ENCODE data around the gene SLC25A10.
A peak's percentile ranks its signal among the peaks of the same experiment; 100 is the strongest.
"Not testable (repeated sequence)": the region's sequence is repeated elsewhere in the genome, so short reads cannot be mapped to it uniquely, and the experiment has no call there.

The SLC25A10 gene

DNA sequence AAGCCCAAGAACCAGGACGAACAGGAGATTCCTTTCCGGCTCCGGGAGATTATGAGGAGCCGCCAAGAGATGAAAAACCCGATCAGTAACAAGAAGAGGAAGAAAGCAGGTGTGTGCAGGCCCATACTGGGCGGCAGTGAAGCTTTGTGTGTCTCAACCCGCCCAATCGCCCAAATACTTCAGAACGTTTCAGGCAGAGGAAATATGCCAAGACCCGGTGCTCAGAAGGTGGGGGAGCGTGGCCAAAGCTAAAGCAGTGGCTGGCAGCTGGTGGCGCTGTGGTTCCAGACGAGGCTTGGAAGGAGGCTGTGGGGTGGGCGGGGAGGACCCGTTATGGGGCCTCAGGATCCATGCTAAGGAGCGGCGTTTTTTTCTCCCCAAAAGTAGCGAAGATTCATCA lies 44.3 kb upstream of the SLC25A10 start:
- no peak overlapping the region for H3K4me3 ChIP-seq (ENCODE audit: low read depth, low read length)
- DNase-seq = peak; percentile 63
- peak overlapping the region; percentile 15 for H3K27ac ChIP-seq
- TF ChIP-seq, protein P1, sequence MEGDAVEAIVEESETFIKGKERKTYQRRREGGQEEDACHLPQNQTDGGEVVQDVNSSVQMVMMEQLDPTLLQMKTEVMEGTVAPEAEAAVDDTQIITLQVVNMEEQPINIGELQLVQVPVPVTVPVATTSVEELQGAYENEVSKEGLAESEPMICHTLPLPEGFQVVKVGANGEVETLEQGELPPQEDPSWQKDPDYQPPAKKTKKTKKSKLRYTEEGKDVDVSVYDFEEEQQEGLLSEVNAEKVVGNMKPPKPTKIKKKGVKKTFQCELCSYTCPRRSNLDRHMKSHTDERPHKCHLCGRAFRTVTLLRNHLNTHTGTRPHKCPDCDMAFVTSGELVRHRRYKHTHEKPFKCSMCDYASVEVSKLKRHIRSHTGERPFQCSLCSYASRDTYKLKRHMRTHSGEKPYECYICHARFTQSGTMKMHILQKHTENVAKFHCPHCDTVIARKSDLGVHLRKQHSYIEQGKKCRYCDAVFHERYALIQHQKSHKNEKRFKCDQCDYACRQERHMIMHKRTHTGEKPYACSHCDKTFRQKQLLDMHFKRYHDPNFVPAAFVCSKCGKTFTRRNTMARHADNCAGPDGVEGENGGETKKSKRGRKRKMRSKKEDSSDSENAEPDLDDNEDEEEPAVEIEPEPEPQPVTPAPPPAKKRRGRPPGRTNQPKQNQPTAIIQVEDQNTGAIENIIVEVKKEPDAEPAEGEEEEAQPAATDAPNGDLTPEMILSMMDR (IDR thresholded peaks at IDR 0.05; ENCODE audit: low read depth, low read length) = peak; percentile 57
- H3K27me3 ChIP-seq (ENCODE audit: insufficient read depth, low read depth, severe bottlenecking) = no peaks in the 10 kb centered on the region
- H3K36me3 ChIP-seq = peaks cover 73% of the 10 kb centered on the region
- no peaks in the 10 kb centered on the region for H3K9me3 ChIP-seq (ENCODE audit: severe bottlenecking)

DNA sequence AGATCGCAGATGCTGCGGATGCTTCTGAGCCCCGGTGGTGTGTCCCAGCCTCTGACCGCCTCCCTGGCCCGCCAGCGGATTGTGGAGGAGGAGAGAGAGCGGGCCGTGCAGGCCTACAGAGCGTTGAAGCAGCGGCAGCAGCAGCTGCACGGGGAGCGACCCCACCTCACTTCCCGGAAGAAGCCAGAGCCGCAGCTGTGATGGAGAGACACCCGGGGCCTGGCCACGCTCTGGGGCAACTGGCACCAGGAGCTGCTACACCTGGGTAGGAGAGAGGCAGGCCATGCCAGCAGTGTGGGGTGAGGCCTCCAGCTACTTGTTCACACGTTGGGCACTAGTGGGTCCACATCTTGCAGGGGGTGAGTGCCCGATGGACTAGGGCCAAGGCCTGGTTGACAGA lies 39.6 kb upstream of the SLC25A10 start:
- no peak for DNase-seq
- Histone ChIP-seq H3K27ac (no peak overlapping the region), H3K4me3 (ENCODE audit: low read depth, low read length) (no peak overlapping the region), H3K9me3 (ENCODE audit: severe bottlenecking) (no peaks in the 10 kb centered on the region), H3K27me3 (ENCODE audit: insufficient read depth, low read depth, severe bottlenecking) (no peaks in the 10 kb centered on the region), H3K36me3 (peaks cover 82% of the 10 kb centered on the region)
- TF ChIP-seq, protein P1 (IDR thresholded peaks at IDR 0.05; ENCODE audit: low read depth, low read length) = no peak

DNA sequence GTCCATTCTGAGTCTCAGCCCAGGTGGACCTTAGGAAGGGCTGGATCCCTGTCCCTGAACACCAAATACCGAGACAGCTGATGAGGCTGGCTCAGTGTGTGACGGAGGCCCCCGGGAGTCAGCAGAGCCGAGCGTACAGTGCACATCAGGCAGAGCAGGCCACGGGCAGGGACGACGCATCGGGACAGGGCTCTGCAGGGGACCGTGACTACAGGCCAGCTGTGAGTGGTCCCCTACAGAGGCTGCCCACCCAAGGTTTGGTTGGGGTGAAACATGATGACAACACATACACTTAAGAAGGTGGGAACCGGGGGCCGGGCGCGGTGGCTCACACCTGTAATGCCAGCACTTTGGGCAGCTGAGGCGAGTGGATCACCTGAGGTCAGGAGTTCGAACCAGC lies 39.1 kb upstream of the SLC25A10 start:
- Histone ChIP-seq H3K27ac (no peak overlapping the region), H3K4me3 (ENCODE audit: low read depth, low read length) (no peak overlapping the region), H3K9me3 (ENCODE audit: severe bottlenecking) (no peaks in the 10 kb centered on the region), H3K36me3 (peaks cover 77% of the 10 kb centered on the region), H3K27me3 (ENCODE audit: insufficient read depth, low read depth, severe bottlenecking) (no peaks in the 10 kb centered on the region)
- TF ChIP-seq, protein P1 (IDR thresholded peaks at IDR 0.05; ENCODE audit: low read depth, low read length) = no peak
- DNase-seq = no peak

DNA sequence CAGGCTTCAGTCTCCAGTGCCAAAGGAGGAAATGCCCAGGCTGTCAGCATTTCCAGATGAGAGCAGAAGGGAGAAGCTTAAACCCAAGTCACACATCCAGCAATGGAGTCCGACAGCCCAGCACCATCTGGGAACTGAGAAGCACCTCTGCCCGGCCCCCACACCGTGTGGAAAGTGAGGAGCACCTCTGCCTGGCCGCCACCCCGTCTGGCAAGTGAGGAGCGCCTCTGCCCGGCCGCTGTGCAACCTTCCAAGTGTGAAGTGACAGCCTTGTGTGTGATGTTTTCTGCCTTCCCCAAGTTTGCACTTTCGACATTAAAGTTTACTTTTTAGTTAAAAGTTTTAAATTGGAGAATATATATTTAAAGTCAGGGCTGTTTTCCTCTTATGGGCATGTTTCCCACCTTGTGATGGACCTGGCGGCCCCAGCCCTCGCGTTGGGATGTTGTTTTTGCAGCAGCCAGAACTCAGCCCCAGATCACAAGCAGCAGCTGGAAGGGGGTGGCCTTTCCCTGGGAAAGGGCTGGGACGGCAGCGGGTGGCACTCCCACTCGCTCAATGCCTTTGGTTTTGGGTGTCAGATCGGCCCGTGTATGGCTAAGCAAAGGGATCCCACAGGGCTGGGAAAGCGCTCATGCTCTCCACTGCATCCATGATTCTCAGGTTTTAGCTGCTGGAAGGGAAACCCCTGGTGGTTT lies 38.4 kb upstream of the SLC25A10 start:
- Histone ChIP-seq H3K27ac (no peak overlapping the region), H3K36me3 (peaks cover 70% of the 10 kb centered on the region), H3K9me3 (ENCODE audit: severe bottlenecking) (no peaks in the 10 kb centered on the region), H3K27me3 (ENCODE audit: insufficient read depth, low read depth, severe bottlenecking) (no peaks in the 10 kb centered on the region), H3K4me3 (ENCODE audit: low read depth, low read length) (no peak overlapping the region)
- TF ChIP-seq, protein P1 (IDR thresholded peaks at IDR 0.05; ENCODE audit: low read depth, low read length) = no peak
- DNase-seq = no peak

DNA sequence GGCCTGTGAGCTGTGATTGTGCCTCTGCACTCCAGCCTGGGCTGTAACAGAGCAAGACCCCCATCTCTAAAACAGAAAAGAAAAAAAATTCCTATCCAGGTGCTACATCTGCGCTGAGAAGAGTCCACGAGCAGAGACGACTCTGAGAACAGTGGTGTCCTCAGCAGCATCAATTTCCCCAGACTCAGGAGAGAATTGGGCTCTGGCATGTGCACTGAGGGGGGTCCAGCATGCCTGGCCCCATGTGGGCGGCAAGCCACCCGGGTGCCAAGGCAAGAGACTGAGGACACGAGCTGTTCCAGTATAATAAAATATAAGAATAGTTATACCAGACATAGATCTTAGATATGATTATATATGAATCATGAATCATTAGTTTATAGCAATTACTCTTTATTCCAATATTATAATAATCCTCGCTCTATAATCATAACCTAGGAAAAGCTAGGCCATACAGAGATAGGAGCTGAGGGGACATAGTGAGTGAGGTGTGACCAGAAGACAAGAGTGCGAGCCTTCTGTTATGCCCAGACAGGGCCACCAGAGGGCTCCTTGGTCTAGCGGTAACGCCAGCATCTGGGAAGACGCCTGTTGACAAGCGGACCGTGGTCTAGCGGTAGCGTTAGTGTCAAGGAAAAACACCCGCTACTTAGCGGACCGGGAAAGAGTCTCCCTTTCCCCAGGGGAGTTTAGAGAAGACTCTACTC lies 36.4 kb upstream of the SLC25A10 start:
- DNase-seq = peak; percentile 66
- H3K27me3 ChIP-seq (ENCODE audit: insufficient read depth, low read depth, severe bottlenecking); H3K4me3 ChIP-seq (ENCODE audit: low read depth, low read length); H3K9me3 ChIP-seq (ENCODE audit: severe bottlenecking): not testable (repeated sequence)
- Histone ChIP-seq H3K27ac (peak overlapping the region; percentile 30; the same call in 1 of the 2 replicates), H3K36me3 (peaks cover 51% of the 10 kb centered on the region)
- TF ChIP-seq, protein P1 (IDR thresholded peaks at IDR 0.05; ENCODE audit: low read depth, low read length) = peak; percentile 68
